Ecto neural progenitor cell (in vitro differentiated cells): ENCODE results near the gene TAS2R16.
"Not testable (repeated sequence)": the region's sequence is repeated elsewhere in the genome, so short reads cannot be mapped to it uniquely, and the experiment has no call there.

Source experiments
- DNase-seq: peaks from one replicate; pipeline ENCODE4 v3.0.0-alpha.2; 2018; ENCODE audit warnings: low spot score

TAS2R16 gene

GRCh38 chr7:122970740-122971725 lies 24.5 kb downstream of the TAS2R16 start:
- DNase-seq: no peak

- no peak for DNase-seq
Observed at GRCh38 chr7:122968389-122968788, 27.1 kb downstream of the TAS2R16 start.

- DNase-seq: no peak
Observed at GRCh38 chr7:122965306-122965705, 30.2 kb downstream of the TAS2R16 start.

- not testable (repeated sequence) for DNase-seq
Observed at GRCh38 chr7:122953678-122954077, 41.8 kb downstream of the TAS2R16 start.

- DNase-seq: no peak
Observed at GRCh38 chr7:122951006-122951405, 44.5 kb downstream of the TAS2R16 start.

GRCh38 chr7:122949186-122949585 lies 46.3 kb downstream of the TAS2R16 start:
- no peak for DNase-seq
